ENCODE measurements around the gene MYH14.

DNA sequence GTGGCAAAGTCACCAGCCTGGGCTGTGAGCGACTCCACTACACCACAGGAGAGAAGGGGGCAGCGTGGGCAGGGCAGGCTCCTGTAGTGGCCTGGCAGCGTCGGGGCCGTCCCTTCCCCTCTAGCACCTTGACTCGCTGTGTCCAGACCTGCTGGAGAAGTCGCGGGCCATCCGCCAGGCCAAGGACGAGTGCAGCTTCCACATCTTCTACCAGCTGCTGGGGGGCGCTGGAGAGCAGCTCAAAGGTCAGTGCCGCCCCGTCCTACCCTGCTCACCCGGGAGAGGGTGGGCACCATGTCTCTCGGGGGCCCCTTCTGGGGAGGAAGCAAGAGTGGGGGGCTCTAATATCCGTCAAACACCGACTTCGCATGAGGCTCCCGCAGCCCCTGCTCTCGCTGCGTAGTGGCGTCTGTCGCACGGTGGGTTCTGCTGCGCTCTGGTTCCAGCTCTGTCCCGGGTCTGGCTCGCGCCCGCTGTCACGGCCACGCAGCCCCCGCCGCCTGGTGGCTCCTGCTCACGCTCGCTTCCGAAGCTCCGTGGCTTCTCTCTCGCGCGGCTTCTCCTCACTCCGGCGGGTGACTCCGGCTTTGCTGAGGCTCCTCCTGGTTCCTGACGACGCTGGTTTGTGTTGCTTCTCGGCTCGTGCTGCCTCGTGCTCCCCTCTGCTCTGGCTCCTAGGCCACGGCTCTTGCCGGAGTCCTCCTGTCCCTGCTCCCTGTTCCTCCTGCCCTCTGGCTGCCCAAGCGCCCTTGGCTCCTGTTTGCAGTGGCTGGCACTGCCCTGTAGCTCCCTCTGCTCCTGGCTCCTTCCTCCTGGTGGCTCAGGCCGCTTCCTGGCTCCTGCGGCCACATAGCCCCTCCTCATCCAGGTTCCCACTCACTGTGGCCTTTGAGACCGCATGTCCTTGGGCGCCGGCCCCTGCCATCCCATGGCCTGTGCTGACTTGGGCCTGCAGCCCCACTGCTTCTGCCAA is 27.2 kb downstream of the MYH14 start:
- TF ChIP-seq POLR2A (IDR thresholded peaks at IDR 0.05) (no peak), EP300 (IDR thresholded peaks at IDR 0.05) (no peak)
- TF ChIP-seq, protein P1, sequence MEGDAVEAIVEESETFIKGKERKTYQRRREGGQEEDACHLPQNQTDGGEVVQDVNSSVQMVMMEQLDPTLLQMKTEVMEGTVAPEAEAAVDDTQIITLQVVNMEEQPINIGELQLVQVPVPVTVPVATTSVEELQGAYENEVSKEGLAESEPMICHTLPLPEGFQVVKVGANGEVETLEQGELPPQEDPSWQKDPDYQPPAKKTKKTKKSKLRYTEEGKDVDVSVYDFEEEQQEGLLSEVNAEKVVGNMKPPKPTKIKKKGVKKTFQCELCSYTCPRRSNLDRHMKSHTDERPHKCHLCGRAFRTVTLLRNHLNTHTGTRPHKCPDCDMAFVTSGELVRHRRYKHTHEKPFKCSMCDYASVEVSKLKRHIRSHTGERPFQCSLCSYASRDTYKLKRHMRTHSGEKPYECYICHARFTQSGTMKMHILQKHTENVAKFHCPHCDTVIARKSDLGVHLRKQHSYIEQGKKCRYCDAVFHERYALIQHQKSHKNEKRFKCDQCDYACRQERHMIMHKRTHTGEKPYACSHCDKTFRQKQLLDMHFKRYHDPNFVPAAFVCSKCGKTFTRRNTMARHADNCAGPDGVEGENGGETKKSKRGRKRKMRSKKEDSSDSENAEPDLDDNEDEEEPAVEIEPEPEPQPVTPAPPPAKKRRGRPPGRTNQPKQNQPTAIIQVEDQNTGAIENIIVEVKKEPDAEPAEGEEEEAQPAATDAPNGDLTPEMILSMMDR (IDR thresholded peaks at IDR 0.05): no peak
